ENCODE data around the gene NDUFS1. TPM values are rescaled to one million over a fixed set of nuclear protein-coding genes. Genes with fewer than 3 reads are reported as not detected.

The NDUFS1 gene
- total RNA-seq, 6 experiments from 2014 or later = 89.2 to 135 (median 105) TPM

DNA sequence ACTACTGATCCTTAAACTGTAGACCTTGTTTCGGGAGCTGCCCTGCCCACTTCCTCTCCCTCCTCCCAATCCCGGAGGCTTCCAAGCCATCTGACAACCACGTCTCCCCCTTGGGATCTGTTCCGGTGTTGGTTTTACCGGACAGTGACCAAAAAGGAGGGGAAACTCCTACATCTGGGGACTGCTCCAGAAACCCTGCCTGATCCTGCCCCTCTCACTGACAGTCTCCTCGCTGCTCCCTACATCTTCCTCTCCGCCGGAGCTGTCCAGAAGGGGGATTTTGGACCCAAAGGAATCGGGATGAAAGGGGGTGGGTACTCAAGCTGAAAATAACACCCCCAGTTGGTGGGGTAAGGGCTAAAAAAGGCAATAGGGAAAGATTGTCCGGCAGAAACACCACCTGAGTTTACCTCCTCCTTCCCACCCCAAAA lies 74.8 kb downstream of the NDUFS1 start:
- peak overlapping the region; percentile 65 to 85 (median 77) for H3K4me3 ChIP-seq
- intact Hi-C loops (cut with DNase I) = loop anchor here in 1 of 2 donors (10.0 kb wide), 1 partner anchor 70 kb away; the partner anchor contains the start of genes EEF1B2 and NDUFS1
- DNase-seq = peak; percentile 60 to 78 (median 70)
- H3K36me3 ChIP-seq = no peaks in the 10 kb centered on the region
- H3K9me3 ChIP-seq = no peaks in the 10 kb centered on the region
- 1% methylated on average over 10 of the region's 10 CpGs for WGBS (ENCODE audit: insufficient coverage, low coverage, low lambda C conversion rate, missing lambda C conversion rate)
- H3K4me1 ChIP-seq = peaks cover 0 to 10% (median 4%) of the 10 kb centered on the region in 4 donors
- peak overlapping the region; percentile 97 to 99 (median 97) for H3K27ac ChIP-seq
- TF ChIP-seq, protein P1, sequence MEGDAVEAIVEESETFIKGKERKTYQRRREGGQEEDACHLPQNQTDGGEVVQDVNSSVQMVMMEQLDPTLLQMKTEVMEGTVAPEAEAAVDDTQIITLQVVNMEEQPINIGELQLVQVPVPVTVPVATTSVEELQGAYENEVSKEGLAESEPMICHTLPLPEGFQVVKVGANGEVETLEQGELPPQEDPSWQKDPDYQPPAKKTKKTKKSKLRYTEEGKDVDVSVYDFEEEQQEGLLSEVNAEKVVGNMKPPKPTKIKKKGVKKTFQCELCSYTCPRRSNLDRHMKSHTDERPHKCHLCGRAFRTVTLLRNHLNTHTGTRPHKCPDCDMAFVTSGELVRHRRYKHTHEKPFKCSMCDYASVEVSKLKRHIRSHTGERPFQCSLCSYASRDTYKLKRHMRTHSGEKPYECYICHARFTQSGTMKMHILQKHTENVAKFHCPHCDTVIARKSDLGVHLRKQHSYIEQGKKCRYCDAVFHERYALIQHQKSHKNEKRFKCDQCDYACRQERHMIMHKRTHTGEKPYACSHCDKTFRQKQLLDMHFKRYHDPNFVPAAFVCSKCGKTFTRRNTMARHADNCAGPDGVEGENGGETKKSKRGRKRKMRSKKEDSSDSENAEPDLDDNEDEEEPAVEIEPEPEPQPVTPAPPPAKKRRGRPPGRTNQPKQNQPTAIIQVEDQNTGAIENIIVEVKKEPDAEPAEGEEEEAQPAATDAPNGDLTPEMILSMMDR (IDR thresholded peaks at IDR 0.05) = no peak
- TF ChIP-seq POLR2A (IDR thresholded peaks at IDR 0.05) = peak; percentile 82
- peak; percentile 57 to 71 (median 66) for ATAC-seq
- no peaks in the 10 kb centered on the region for H3K27me3 ChIP-seq

DNA sequence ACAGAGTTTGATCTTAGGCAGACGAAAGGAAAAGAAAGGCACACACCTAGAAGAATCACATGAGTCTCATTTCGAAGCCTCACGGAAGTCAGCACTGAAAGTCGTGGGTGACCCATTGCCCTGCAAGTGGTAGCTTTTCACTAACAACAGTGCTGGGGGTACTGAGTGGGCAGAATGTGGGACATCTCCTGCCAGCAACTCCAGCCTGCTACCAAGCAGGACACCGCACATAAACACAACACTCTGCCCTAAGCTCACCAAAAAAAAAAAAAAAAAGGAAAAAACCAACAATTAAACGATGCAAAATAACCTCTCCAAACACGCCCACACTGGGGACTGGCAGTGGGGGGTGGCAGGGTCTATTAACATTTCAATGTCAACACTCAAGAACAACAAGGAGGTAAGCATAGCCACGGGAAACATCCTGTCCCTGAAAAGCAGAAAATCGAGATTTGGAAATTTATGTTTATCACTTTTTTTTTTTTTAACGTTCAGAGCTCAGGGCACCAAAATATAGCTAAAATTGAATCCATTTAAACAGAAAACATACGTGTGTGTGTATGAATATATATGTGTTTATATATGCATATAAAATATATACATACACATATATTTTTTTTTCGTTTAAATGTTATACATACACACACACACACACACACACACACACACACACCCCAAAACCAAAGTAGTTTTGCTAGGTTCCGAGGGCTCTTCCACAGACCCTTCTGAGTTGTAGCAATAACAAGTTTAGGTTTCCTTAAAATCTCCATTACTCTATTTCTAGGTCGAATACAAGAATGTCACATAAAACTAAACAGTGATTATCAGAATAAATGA lies 75.4 kb downstream of the NDUFS1 start:
- no peaks in the 10 kb centered on the region for H3K27me3 ChIP-seq
- H3K9me3 ChIP-seq = no peaks in the 10 kb centered on the region
- H3K27ac ChIP-seq = peak overlapping the region; percentile 97 to 99 (median 97)
- DNase-seq (peak in 1 of 3 donors; percentile 26), ATAC-seq (peak in 1 of 4 donors; percentile 10)
- H3K4me3 ChIP-seq = peak overlapping the region; percentile 65 to 85 (median 77)
- H3K36me3 ChIP-seq = no peaks in the 10 kb centered on the region
- peaks cover 0 to 10% (median 4%) of the 10 kb centered on the region in 4 donors for H3K4me1 ChIP-seq
- TF ChIP-seq, protein P1 (IDR thresholded peaks at IDR 0.05) = no peak
- no peak for TF ChIP-seq POLR2A (IDR thresholded peaks at IDR 0.05)
- intact Hi-C loops (cut with DNase I) = loop anchor here in 1 of 2 donors (10.0 kb wide), 1 partner anchor 71 kb away; the partner anchor contains the start of genes EEF1B2 and NDUFS1
- WGBS (ENCODE audit: insufficient coverage, low coverage, low lambda C conversion rate, missing lambda C conversion rate) = 1% methylated on average over 14 of the region's 14 CpGs

DNA sequence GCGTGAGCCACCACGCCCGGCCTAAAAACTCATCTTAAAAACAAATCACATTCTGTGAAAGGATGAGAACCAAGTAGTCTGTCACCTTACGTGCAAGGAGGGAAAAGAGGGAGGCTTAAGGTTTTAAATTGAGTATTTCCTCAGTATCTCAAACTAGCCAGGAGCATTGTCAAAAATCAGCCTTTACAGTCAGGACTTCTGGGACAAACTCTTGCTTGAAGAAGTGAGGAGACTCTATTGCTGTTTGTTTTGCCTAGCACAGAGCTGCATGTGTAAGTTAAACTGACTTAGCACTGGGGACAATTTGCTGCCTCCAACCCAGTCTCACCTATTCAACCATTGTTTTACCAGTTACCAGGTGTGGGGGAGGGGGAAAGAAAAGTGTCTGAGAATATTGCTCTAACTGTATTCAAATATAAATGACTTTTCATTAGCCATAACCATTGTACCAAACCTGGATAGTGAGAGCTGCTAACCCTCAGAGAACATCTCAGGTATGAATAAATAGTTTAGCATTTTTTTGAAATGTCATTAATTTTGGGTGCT lies 76.9 kb downstream of the NDUFS1 start:
- no peaks in the 10 kb centered on the region for H3K36me3 ChIP-seq
- ATAC-seq (no peak), DNase-seq (no peak)
- no peak overlapping the region for H3K27ac ChIP-seq
- H3K4me1 ChIP-seq = peaks cover 0 to 20% (median 7%) of the 10 kb centered on the region in 4 donors
- intact Hi-C loops (cut with DNase I) = loop anchor here in 1 of 2 donors (10.0 kb wide), 1 partner anchor 72 kb away; the partner anchor contains the start of genes EEF1B2 and NDUFS1
- H3K4me3 ChIP-seq = no peak overlapping the region
- TF ChIP-seq, protein P1 (IDR thresholded peaks at IDR 0.05) = no peak
- no peak for TF ChIP-seq POLR2A (IDR thresholded peaks at IDR 0.05)
- no peaks in the 10 kb centered on the region for H3K9me3 ChIP-seq
- H3K27me3 ChIP-seq = no peaks in the 10 kb centered on the region
- WGBS (ENCODE audit: insufficient coverage, low coverage, low lambda C conversion rate, missing lambda C conversion rate) = 100% methylated on average over 4 of the region's 4 CpGs

DNA sequence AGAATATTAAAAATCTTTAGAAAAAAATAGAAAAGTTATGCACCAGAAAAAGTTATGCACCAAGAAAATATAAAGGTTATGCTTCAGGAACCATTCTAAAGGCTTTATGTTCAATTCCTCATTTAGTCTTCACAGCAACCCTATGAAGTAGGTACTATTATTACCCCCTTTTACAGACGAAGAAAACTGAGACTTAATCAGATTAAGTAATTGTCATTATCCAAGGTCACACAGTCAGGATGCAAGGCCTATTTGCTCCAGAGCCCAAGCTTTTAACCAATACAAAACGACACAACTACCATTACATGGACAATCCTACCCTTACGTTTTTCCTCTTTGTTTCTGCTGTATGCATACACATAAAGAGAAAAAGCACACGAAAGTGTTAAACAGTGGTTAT lies 78.3 kb downstream of the NDUFS1 start:
- TF ChIP-seq, protein P1 (IDR thresholded peaks at IDR 0.05) = no peak
- TF ChIP-seq POLR2A (IDR thresholded peaks at IDR 0.05) = no peak
- Histone ChIP-seq H3K4me1 (peaks cover 0 to 20% (median 7%) of the 10 kb centered on the region in 4 donors), H3K4me3 (no peak overlapping the region), H3K27me3 (no peaks in the 10 kb centered on the region), H3K27ac (no peak overlapping the region), H3K9me3 (no peaks in the 10 kb centered on the region), H3K36me3 (no peaks in the 10 kb centered on the region)
- DNase-seq (no peak), ATAC-seq (no peak)
- 80% methylated on average over 4 of the region's 4 CpGs for WGBS (ENCODE audit: insufficient coverage, low coverage, low lambda C conversion rate, missing lambda C conversion rate)
- intact Hi-C loops (cut with DNase I) = loop anchor here in 1 of 2 donors (10.0 kb wide), 1 partner anchor 74 kb away; the partner anchor contains the start of genes EEF1B2 and NDUFS1

Data from right lobe of liver (tissue), 6 donors.